ENCODE measurements around the gene LAMTOR4. TPM values are rescaled to one million over a fixed set of nuclear protein-coding genes. Genes with fewer than 3 reads are reported as not detected.

LAMTOR4 gene
- total RNA-seq, 4 donors from 2014 or later, result 97.6 to 141 (median 127) TPM

DNA sequence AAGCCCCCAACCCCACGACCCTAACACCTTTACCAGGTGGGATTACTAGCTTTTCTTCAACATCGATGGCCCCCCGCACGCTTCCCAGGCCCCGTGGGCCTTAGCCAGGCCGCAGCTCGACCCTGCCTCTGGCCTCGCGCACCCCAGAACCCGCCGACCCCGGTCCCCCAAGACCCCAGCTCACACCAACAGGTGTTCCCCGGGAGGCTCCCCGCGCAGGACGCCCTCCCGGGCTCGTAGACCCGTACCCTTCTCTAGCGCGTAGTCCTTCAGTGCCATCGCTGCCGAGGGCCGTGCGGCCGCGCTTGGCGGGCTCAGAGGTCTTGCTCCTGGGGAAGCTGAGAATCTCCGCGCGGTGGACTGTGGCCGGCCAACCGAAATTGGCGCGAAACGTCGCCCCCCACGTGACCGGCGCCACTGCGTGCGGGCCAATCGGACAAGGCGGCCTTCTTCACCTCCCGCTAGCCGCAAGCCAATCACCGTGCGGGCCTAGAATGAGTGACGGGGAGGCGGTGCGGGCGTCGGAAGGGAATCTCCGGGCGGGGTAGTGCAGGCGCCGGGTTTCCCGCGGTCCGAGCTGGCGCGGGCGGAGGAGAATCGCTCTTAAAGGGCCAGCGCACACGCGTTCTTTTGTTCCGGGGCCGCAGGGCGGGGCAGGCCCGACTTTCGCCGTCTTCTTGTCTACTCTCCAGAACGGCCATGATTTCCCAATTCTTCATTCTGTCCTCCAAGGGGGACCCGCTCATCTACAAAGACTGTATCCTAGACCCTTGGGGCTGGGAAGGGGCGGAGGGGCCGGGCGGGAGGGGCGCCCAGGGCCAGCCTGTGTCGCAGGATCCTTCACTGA, 47.5 kb upstream of the LAMTOR4 start, which contains the start of the genes AP4M1 and MCM7:
TSS of gene AP4M1 (plus strand) at position 628 of the 847 bp plus-strand sequence. CDS start at position 700, 72 bp downstream.
TSS of gene MCM7 (minus strand) at position 382 of the 847 bp plus-strand sequence. CDS start at position 279, 103 bp downstream.
- peak; percentile 85 to 86 for ATAC-seq
- H3K4me3 ChIP-seq, result peak within 1 kb of the TSS; percentile 60 to 97 (median 85)
- peaks cover 13 to 17% of the 10 kb centered on the region in 2 donors for H3K4me1 ChIP-seq
- no peaks in the 10 kb centered on the region for H3K27me3 ChIP-seq
- intact Hi-C loops (cut with DNase I; ENCODE audit: low total_unique reads), result loop anchor here (1.0 to 5.0 kb wide), 6 partner anchors 13 to 326 kb away; partner anchors contain the start of genes CNPY4, COPS6, LAMTOR4 and MEPCE
- in situ Hi-C loops (cut with MboI; ENCODE audit: low sequenced_read_pairs in 4 of 4), result no loop called here
- H3K27ac ChIP-seq, result peak within 1 kb of the TSS; percentile 89 to 97 (median 94)
- peak; percentile 99 for DNase-seq
- peaks cover 0 to 39% of the 10 kb centered on the region in 2 donors for H3K36me3 ChIP-seq
- H3K9me3 ChIP-seq, result no peaks in the 10 kb centered on the region
- peak in 1 of 2 donors; percentile 28 for TF ChIP-seq POLR2A (IDR thresholded peaks at IDR 0.05)
- TF ChIP-seq, protein P1, sequence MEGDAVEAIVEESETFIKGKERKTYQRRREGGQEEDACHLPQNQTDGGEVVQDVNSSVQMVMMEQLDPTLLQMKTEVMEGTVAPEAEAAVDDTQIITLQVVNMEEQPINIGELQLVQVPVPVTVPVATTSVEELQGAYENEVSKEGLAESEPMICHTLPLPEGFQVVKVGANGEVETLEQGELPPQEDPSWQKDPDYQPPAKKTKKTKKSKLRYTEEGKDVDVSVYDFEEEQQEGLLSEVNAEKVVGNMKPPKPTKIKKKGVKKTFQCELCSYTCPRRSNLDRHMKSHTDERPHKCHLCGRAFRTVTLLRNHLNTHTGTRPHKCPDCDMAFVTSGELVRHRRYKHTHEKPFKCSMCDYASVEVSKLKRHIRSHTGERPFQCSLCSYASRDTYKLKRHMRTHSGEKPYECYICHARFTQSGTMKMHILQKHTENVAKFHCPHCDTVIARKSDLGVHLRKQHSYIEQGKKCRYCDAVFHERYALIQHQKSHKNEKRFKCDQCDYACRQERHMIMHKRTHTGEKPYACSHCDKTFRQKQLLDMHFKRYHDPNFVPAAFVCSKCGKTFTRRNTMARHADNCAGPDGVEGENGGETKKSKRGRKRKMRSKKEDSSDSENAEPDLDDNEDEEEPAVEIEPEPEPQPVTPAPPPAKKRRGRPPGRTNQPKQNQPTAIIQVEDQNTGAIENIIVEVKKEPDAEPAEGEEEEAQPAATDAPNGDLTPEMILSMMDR (IDR thresholded peaks at IDR 0.05 in 4 of 5, conservative IDR thresholded peaks at IDR 0.05 in 1 of 5), result no peak

DNA sequence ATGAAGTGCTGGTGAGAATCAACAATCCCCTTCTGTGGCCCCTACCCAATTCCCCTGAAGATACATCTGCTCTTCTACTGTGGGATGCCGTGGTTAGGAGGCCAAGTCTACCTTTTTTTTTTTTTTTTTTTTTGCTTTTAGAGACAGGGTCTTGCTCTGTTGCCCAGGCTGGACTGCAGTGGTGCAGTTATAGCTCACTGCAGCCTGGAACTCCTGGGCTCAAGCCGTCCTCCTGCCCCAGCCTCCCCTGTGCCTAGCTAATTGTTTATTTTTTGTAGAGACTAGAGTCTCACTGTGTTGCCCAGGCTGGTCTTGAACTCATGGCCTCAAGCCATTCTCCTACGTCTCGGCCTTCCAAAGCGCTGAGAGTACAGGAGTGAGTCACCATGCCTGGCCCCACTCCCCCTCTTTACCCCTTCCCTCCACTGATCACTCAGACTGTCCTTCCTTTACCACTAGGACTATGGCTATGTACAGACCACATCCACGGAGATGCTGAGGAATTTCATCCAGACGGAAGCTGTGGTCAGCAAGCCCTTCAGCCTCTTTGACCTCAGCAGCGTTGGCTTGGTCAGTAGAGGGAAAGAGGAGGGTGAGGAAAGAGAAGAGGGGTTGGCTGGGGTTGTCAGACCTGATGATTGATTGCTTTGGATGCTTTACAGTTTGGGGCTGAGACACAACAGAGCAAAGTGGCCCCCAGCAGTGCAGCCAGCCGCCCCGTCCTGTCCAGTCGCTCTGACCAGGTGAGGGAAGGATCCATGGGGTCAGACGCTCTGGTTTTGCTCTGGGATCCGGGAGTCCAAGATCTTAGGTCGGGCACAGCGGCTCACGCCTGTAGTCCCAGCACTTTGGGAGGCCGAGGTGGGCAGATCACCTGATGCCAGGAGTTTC, 45.5 kb upstream of the LAMTOR4 start:
- Histone ChIP-seq H3K27me3 (no peaks in the 10 kb centered on the region), H3K36me3 (peaks cover 0 to 39% of the 10 kb centered on the region in 2 donors), H3K9me3 (no peaks in the 10 kb centered on the region), H3K4me1 (peaks cover 13 to 17% of the 10 kb centered on the region in 2 donors), H3K4me3 (no peak overlapping the region), H3K27ac (no peak overlapping the region)
- ATAC-seq, result no peak
- no peak for DNase-seq
- intact Hi-C loops (cut with DNase I; ENCODE audit: low total_unique reads), result loop anchor here (5.0 kb wide), 1 partner anchor 324 kb away; the partner anchor contains the start of genes MEPCE and ZCWPW1
- no peak for TF ChIP-seq POLR2A (IDR thresholded peaks at IDR 0.05)
- TF ChIP-seq, protein P1 (IDR thresholded peaks at IDR 0.05 in 4 of 5, conservative IDR thresholded peaks at IDR 0.05 in 1 of 5), result no peak
- in situ Hi-C loops (cut with MboI; ENCODE audit: low sequenced_read_pairs in 4 of 4), result no loop called here

DNA sequence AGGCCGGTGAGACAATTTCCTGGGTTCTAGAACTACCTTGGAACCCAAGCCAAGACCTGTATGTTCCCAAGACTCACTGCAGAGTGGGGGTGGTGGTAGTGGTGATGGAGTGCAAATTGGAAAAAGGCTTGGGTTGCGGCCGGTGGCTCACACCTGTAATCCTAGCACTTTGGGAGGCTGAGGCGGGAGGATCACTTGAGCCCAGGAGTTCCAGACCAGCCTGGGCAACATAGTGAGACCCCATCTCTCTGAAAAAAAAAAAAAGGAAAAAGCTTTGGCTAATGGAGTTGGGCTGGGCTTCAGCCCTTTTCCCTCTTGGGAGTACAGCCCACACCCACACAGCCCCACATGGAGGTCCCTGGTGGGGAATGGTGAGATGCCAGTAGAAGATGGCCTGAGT, 43.2 kb upstream of the LAMTOR4 start:
- DNase-seq (no peak), ATAC-seq (no peak)
- Histone ChIP-seq H3K27me3 (no peaks in the 10 kb centered on the region), H3K36me3 (peaks cover 0 to 47% of the 10 kb centered on the region in 2 donors), H3K4me1 (peaks cover 5 to 7% of the 10 kb centered on the region in 2 donors), H3K9me3 (no peaks in the 10 kb centered on the region), H3K27ac (no peak overlapping the region), H3K4me3 (no peak overlapping the region)
- intact Hi-C loops (cut with DNase I; ENCODE audit: low total_unique reads) (no loop called here), in situ Hi-C loops (cut with MboI; ENCODE audit: low sequenced_read_pairs in 4 of 4) (no loop called here)
- TF ChIP-seq, protein P1 (IDR thresholded peaks at IDR 0.05 in 4 of 5, conservative IDR thresholded peaks at IDR 0.05 in 1 of 5), result no peak
- no peak for TF ChIP-seq POLR2A (IDR thresholded peaks at IDR 0.05)

DNA sequence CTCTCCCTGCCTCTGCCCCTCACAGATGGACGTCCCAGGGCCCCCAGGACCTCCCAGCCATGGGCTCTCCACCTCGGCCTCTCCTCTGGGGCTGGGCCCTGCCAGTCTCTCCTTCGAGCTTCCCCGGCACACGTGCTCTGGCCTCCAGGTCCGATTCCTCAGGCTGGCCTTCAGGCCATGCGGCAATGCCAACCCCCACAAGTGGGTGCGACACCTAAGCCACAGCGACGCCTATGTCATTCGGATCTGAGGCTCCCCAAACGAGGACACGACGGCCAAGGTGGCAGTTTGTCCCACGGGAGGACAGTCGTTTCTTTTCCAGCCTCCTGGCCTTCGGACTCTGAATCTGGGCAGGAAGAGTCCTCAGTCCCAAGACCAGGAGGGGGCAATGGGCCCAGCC, 42.1 kb upstream of the LAMTOR4 start:
- Histone ChIP-seq H3K4me1 (peaks cover 5 to 7% of the 10 kb centered on the region in 2 donors), H3K27me3 (no peaks in the 10 kb centered on the region), H3K9me3 (no peaks in the 10 kb centered on the region), H3K4me3 (no peak overlapping the region), H3K36me3 (peaks cover 0 to 58% of the 10 kb centered on the region in 2 donors), H3K27ac (no peak overlapping the region)
- in situ Hi-C loops (cut with MboI; ENCODE audit: low sequenced_read_pairs in 4 of 4), result no loop called here
- TF ChIP-seq, protein P1 (IDR thresholded peaks at IDR 0.05 in 4 of 5, conservative IDR thresholded peaks at IDR 0.05 in 1 of 5), result no peak
- no peak for TF ChIP-seq POLR2A (IDR thresholded peaks at IDR 0.05)
- intact Hi-C loops (cut with DNase I; ENCODE audit: low total_unique reads), result no loop called here
- DNase-seq (no peak), ATAC-seq (no peak)
